HEK293 (cell line): ENCODE results near the gene DGCR2.
A peak's percentile ranks its signal among the peaks of the same experiment; 100 is the strongest.
"Not testable (repeated sequence)": the region's sequence is repeated elsewhere in the genome, so short reads cannot be mapped to it uniquely, and the experiment has no call there.

ENCODE experiments used
- CTCF ChIA-PET: fragments of 350-600 bp; formaldehyde crosslinking; extraction: SDS; loops from one replicate; lab custom pipeline; 2021; ENCODE audit warnings: antibody characterized with exemption; lab: Yijun Ruan, JAX
- POLR2A ChIA-PET: fragments of 300-600 bp; formaldehyde crosslinking; extraction: SDS; loops from one replicate; lab custom pipeline; 2020; ENCODE audit warnings: antibody characterized with exemption, inconsistent platforms; lab: Yijun Ruan, JAX
- H3K27ac ChIP-seq: fragments of 200-500 bp; sonication (Bioruptor generic); 2 replicates; pipeline ENCODE4 v1.5.1; 2014; ENCODE audit warnings: low read depth, low read length, control low read depth, inconsistent platforms; ENCODE audit errors: extremely low read depth
- H3K36me3 ChIP-seq, 2 experiments: fragments of 200-500 bp in 1 of 2; sonication (Bioruptor generic) in 1 of 2; 1 replicate in 1 of 2; 2 replicates in 1 of 2; pipeline ENCODE4 v1.5.1; 2014 to 2017; ENCODE audit warnings: inconsistent platforms in 2 of 2, low read length in 2 of 2; ENCODE audit not compliant: control insufficient read depth in 2 of 2, insufficient read depth in 1 of 2
- H3K4me1 ChIP-seq: fragments of 200-500 bp; sonication (Bioruptor generic); 2 replicates; pipeline ENCODE4 v1.5.1; 2014; ENCODE audit warnings: mild to moderate bottlenecking, low read length, inconsistent platforms; ENCODE audit not compliant: control insufficient read depth, insufficient read depth
- H3K4me3 ChIP-seq: 2 replicates; pipeline ENCODE4 v1.5.1; 2011; ENCODE audit warnings: low read depth, mild to moderate bottlenecking, control low read depth, low read length, moderate library complexity
- H3K9me3 ChIP-seq: fragments of 200-500 bp; sonication (Bioruptor generic); 2 replicates; pipeline ENCODE4 v1.5.1; 2014; ENCODE audit warnings: low read depth, low read length, inconsistent platforms; ENCODE audit not compliant: control insufficient read depth, insufficient read depth
- GLIS1 ChIP-seq: fragments of 450-650 bp; formaldehyde crosslinking; IDR thresholded peaks from 2 replicates; pipeline ENCODE4 v1.5.1; 2016; ENCODE audit warnings: missing biosample characterization, missing genetic modification characterization
- HOXA7 ChIP-seq: sonication (generic); formaldehyde crosslinking; IDR thresholded peaks from 2 replicates; pipeline ENCODE4 v1.8.1; 2022; ENCODE audit warnings: missing genetic modification reagents, borderline replicate concordance
- KLF17 ChIP-seq: fragments of 450-650 bp; formaldehyde crosslinking; IDR thresholded peaks from 2 replicates; pipeline ENCODE4 v1.5.1; 2016; ENCODE audit warnings: missing biosample characterization, missing genetic modification characterization
- KLF7 ChIP-seq: fragments of 450-650 bp; formaldehyde crosslinking; IDR thresholded peaks from 2 replicates; pipeline ENCODE4 v1.5.1; 2016; ENCODE audit warnings: missing biosample characterization, missing genetic modification characterization, borderline replicate concordance
- KLF8 ChIP-seq: fragments of 450-650 bp; formaldehyde crosslinking; IDR thresholded peaks from 2 replicates; pipeline ENCODE4 v1.5.1; 2016; ENCODE audit warnings: missing biosample characterization, missing genetic modification characterization
- ZFP69B ChIP-seq: fragments of 450-650 bp; formaldehyde crosslinking; IDR thresholded peaks from 2 replicates; pipeline ENCODE4 v1.5.1; 2016; ENCODE audit warnings: missing biosample characterization, missing genetic modification characterization
- ZNF121 ChIP-seq: fragments of 450-650 bp; formaldehyde crosslinking; IDR thresholded peaks from 2 replicates; pipeline ENCODE4 v1.5.1; 2016; ENCODE audit warnings: missing biosample characterization, missing genetic modification characterization
- ZNF148 ChIP-seq: fragments of 450-650 bp; formaldehyde crosslinking; IDR thresholded peaks from 2 replicates; pipeline ENCODE4 v1.5.0; 2017; ENCODE audit warnings: missing biosample characterization, missing genetic modification characterization, borderline replicate concordance
- ZNF211 ChIP-seq: fragments of 450-650 bp; formaldehyde crosslinking; IDR thresholded peaks from 2 replicates; pipeline ENCODE4 v1.5.1; 2016; ENCODE audit warnings: low read depth, missing biosample characterization, missing genetic modification characterization
- ZNF221 ChIP-seq: fragments of 450-650 bp; formaldehyde crosslinking; IDR thresholded peaks from 2 replicates; pipeline ENCODE4 v1.5.1; 2017; ENCODE audit warnings: missing biosample characterization, missing genetic modification characterization, borderline replicate concordance
- ZNF280D ChIP-seq: fragments of 450-650 bp; formaldehyde crosslinking; IDR thresholded peaks from 2 replicates; pipeline ENCODE4 v1.5.1; 2016; ENCODE audit warnings: missing biosample characterization, missing genetic modification characterization
- ZNF580 ChIP-seq: fragments of 450-650 bp; formaldehyde crosslinking; IDR thresholded peaks from 2 replicates; pipeline ENCODE4 v1.5.1; 2016; ENCODE audit warnings: missing biosample characterization, missing genetic modification characterization
- ZNF707 ChIP-seq: fragments of 450-650 bp; formaldehyde crosslinking; IDR thresholded peaks from 2 replicates; pipeline ENCODE4 v1.5.1; 2016; ENCODE audit warnings: missing biosample characterization, missing genetic modification characterization
- ZNF785 ChIP-seq: fragments of 450-650 bp; formaldehyde crosslinking; IDR thresholded peaks from 2 replicates; pipeline ENCODE4 v1.5.1; 2016; ENCODE audit warnings: missing biosample characterization, missing genetic modification characterization
- ZNF791 ChIP-seq: fragments of 450-650 bp; formaldehyde crosslinking; IDR thresholded peaks from 2 replicates; pipeline ENCODE4 v1.5.1; 2016; ENCODE audit warnings: missing biosample characterization, missing genetic modification characterization

Gene DGCR2

GRCh38 chr22:19164425-19164824 is 42.2 kb upstream of the DGCR2 start (continued):
- TF ChIP-seq ZFP69B (tag by site-specific recombination) = no peak
- TF ChIP-seq ZNF211 (tag by site-specific recombination) = no peak
- TF ChIP-seq HOXA7 (CRISPR knock-in tag) = no peak

- CTCF ChIA-PET = interaction anchor here (0.7 to 3.1 kb wide), 3 partner anchors 10 to 94 kb away, joined by 3 to 17 read pairs (median 4); partner anchors contain the start of gene ESS2
- not testable (repeated sequence) for H3K36me3 ChIP-seq, H3K4me3 ChIP-seq, H3K9me3 ChIP-seq, H3K27ac ChIP-seq, H3K4me1 ChIP-seq
- POLR2A ChIA-PET = interaction anchor here (1.3 to 1.7 kb wide), 2 partner anchors 14 to 37 kb away, joined by 3 to 7 read pairs; partner anchors contain the start of genes DGCR2 and ESS2
Observed at GRCh38 chr22:19158649-19159048, 36.4 kb upstream of the DGCR2 start.

- POLR2A ChIA-PET, H3K4me3 ChIP-seq: not testable (repeated sequence)
- CTCF ChIA-PET = interaction anchor here (0.6 to 3.6 kb wide), 2 partner anchors 11 to 142 kb away, joined by 3 to 27 read pairs; partner anchors contain the start of gene ESS2
Observed at GRCh38 chr22:19156109-19156508, 33.9 kb upstream of the DGCR2 start.

GRCh38 chr22:19152942-19153883 is 31.0 kb upstream of the DGCR2 start:
- no peaks in the 10 kb centered on the region for H3K4me1 ChIP-seq
- POLR2A ChIA-PET = interaction anchor here (0.6 to 2.2 kb wide), 4 partner anchors 9 to 1004 kb away, joined by 3 to 7 read pairs (median 4); partner anchors contain the start of genes ESS2 and SLC25A1
- CTCF ChIA-PET = interaction anchor here (3.6 kb wide), 1 partner anchor 8 kb away, joined by 27 read pairs; the partner anchor contains the start of gene ESS2
- no peak overlapping the region for H3K27ac ChIP-seq
- no peaks in the 10 kb centered on the region for H3K9me3 ChIP-seq
- no peak overlapping the region for H3K4me3 ChIP-seq
- no peaks in the 10 kb centered on the region for H3K36me3 ChIP-seq
- no peak for TF ChIP-seq ZNF221
- no peak for TF ChIP-seq ZNF791
- no peak for TF ChIP-seq GLIS1 (tag by site-specific recombination)
- peak; percentile 83 for TF ChIP-seq ZNF707 (tag by site-specific recombination)
- no peak for TF ChIP-seq ZNF148 (tag by site-specific recombination)
- TF ChIP-seq ZNF121 (tag by site-specific recombination) = 0 out of 2 replicates have a peak, but pooled peaks have one; percentile 43

More at GRCh38 chr22:19156109-19156508, 33.9 kb upstream of the DGCR2 start:
- not testable (repeated sequence) for H3K36me3 ChIP-seq, H3K4me1 ChIP-seq, H3K27ac ChIP-seq, H3K9me3 ChIP-seq

GRCh38 chr22:19151329-19152191 is 29.3 kb upstream of the DGCR2 start:
- CTCF ChIA-PET = interaction anchor here (0.6 kb wide), 1 partner anchor 456 kb away, joined by 3 read pairs; no protein-coding TSS in a partner anchor
- no peak for TF ChIP-seq KLF17 (tag by site-specific recombination)
- 0 out of 2 replicates have a peak, but pooled peaks have one; percentile 70 for TF ChIP-seq ZNF280D
- 0 out of 2 replicates have a peak, but pooled peaks have one; percentile 26 for TF ChIP-seq KLF8
- no peak for TF ChIP-seq KLF7 (tag by site-specific recombination)
- TF ChIP-seq ZNF580 (tag by site-specific recombination) = peak; percentile 84
- TF ChIP-seq ZNF785 (tag by site-specific recombination) = no peak
- TF ChIP-seq, all 188 proteins: peak for 3
- POLR2A ChIA-PET = interaction anchor here (0.8 to 1.3 kb wide), 2 partner anchors 21 to 22 kb away, joined by 3 to 4 read pairs; no protein-coding TSS in a partner anchor
- Histone ChIP-seq H3K4me1 (no peaks in the 10 kb centered on the region), H3K27ac (no peak overlapping the region), H3K4me3 (no peak overlapping the region), H3K36me3 (no peaks in the 10 kb centered on the region), H3K9me3 (no peaks in the 10 kb centered on the region)
